Effector memory CD8-positive, alpha-beta T cell (primary cell): ENCODE results near the gene LILRB3.
"Not testable (repeated sequence)": the region's sequence is repeated elsewhere in the genome, so short reads cannot be mapped to it uniquely, and the experiment has no call there.

Experiments
- ATAC-seq: fragments of 150-1000 bp; cut with Tn5 transposase; replicated peaks from 2 replicates; pipeline ENCODE4 v1.10.0; 2021; ENCODE audit warnings: mild to moderate bottlenecking, moderate library complexity
- DNase-seq, 3 experiments: peaks; one replicate each; pipeline ENCODE4 v3.0.0; 2021
- H3K27ac Mint-ChIP-seq, 2 donors: one replicate each; pipeline ENCODE4 v1.8.0; 2022; ENCODE audit warnings: mild to moderate bottlenecking in 2 of 2, mixed read lengths in 2 of 2, moderate library complexity in 2 of 2
- H3K27me3 Mint-ChIP-seq, 2 donors: one replicate each; pipeline ENCODE4 v1.8.0; 2022; ENCODE audit warnings: mixed read lengths in 2 of 2
- H3K36me3 Mint-ChIP-seq: one replicate; pipeline ENCODE4 v1.8.0; 2022; ENCODE audit warnings: mild to moderate bottlenecking, moderate library complexity, mixed read lengths; ENCODE audit not compliant: insufficient read depth
- H3K4me1 Mint-ChIP-seq, 2 donors: one replicate each; pipeline ENCODE4 v1.8.0; 2022; ENCODE audit warnings: low read depth in 2 of 2, mixed read lengths in 2 of 2
- H3K4me3 Mint-ChIP-seq, 2 donors: one replicate each; pipeline ENCODE4 v1.8.0; 2022; ENCODE audit warnings: mild to moderate bottlenecking in 2 of 2, mixed read lengths in 2 of 2, moderate library complexity in 2 of 2
- H3K9me3 Mint-ChIP-seq, 2 donors: one replicate each; pipeline ENCODE4 v1.8.0; 2022; ENCODE audit warnings: mixed read lengths in 2 of 2

LILRB3 gene

DNA sequence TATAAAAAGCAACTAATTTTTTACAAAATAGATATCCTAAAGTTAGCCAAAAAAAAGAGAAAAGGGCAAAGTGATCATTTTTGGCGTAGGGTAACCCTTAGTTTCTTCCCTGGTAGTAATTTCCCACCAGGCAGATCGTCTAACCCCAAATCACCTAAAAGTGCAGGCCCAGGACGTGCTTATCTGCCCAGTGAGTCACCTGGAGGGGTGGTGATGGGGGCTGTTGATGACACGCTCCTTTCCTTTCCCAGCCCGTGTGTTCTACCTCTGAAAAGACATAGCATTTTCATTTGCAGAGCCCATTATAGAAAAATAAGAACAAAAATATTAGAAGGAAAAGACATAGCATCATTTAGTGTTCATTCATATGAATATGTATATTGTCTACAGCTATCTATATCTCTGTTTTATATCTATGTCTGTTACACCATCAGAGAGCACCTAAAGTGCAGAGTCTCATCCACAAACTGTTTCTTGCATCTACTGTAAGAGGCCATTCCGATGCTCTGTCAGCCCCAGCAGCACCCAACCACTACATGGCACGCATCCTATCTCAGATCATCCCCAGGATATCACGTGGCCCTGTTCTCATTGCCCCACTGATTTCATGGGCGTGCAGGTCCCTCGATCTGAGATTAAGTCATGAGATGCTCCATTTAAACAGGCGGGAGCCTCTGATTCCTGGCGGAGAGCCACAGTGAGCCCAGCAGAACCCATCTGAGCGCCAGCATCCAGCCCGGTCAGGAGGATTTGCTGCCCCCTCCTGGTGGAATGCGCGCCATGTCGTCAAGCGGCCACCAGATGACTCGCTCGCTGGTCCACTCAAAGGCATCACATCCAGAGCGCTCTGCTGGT lies 8.5 kb upstream of the LILRB3 start:
- H3K27me3 Mint-ChIP-seq: peaks cover 25 to 39% of the 10 kb centered on the region in 2 donors
- peak; percentile 99 for ATAC-seq
- no peaks in the 10 kb centered on the region for H3K9me3 Mint-ChIP-seq
- no peaks in the 10 kb centered on the region for H3K36me3 Mint-ChIP-seq
- no peak overlapping the region for H3K4me3 Mint-ChIP-seq
- peak; percentile 88 to 90 (median 90) for DNase-seq
- H3K4me1 Mint-ChIP-seq: peaks cover 3 to 4% of the 10 kb centered on the region in 2 donors
- H3K27ac Mint-ChIP-seq: no peak overlapping the region

DNA sequence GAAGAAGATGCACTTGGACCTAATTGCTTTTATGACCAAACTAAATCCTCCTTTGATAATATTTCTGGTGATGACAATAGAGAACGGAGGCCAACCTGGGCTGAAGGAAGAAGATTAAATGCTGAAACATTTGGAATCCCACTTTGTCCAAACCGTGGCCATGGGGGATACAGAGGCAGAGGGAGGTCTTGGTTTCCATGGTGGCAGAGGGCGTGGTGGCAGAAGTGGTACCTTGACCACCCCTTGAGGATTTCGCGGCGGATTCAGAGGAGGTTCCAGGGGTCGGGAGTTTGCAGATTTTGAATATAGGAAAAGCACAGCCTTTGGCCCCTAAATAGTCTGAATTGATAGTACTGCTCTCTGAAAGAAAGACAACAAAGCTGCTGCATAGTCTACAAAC lies 7.2 kb upstream of the LILRB3 start:
- peaks cover 25 to 39% of the 10 kb centered on the region in 2 donors for H3K27me3 Mint-ChIP-seq
- DNase-seq: no peak
- H3K9me3 Mint-ChIP-seq: no peaks in the 10 kb centered on the region

DNA sequence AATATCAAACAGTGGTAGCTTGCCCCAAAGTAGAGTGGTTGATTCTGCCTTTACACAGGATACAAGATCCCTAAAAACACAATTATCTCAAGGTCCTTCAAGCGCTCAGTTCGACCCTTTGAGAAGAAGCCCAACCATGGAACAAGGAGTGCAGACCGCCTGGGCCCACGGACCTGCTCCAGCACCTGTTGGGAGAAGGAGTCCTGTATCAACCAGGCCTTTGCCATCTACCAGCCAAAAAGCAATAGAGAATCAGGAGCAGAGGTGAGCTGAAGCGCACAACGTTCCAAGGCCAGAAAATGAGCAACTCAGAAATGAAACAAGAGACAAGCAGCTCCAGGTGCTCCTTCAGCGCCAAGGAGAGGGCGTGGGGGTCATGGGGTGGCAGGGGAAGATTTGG lies 6.3 kb upstream of the LILRB3 start:
- no peak overlapping the region for H3K27ac Mint-ChIP-seq
- H3K4me3 Mint-ChIP-seq: no peak overlapping the region
- DNase-seq (no peak), ATAC-seq (no peak)
- no peaks in the 10 kb centered on the region for H3K36me3 Mint-ChIP-seq
- H3K9me3 Mint-ChIP-seq: no peaks in the 10 kb centered on the region
- H3K27me3 Mint-ChIP-seq: peaks cover 25 to 39% of the 10 kb centered on the region in 2 donors
- peaks cover 3 to 4% of the 10 kb centered on the region in 2 donors for H3K4me1 Mint-ChIP-seq

More for the DNA sequence above, 7.2 kb upstream of the LILRB3 start:
- no peak for ATAC-seq
- no peak overlapping the region for H3K27ac Mint-ChIP-seq
- peaks cover 3 to 4% of the 10 kb centered on the region in 2 donors for H3K4me1 Mint-ChIP-seq
- no peak overlapping the region for H3K4me3 Mint-ChIP-seq
- H3K36me3 Mint-ChIP-seq: no peaks in the 10 kb centered on the region

DNA sequence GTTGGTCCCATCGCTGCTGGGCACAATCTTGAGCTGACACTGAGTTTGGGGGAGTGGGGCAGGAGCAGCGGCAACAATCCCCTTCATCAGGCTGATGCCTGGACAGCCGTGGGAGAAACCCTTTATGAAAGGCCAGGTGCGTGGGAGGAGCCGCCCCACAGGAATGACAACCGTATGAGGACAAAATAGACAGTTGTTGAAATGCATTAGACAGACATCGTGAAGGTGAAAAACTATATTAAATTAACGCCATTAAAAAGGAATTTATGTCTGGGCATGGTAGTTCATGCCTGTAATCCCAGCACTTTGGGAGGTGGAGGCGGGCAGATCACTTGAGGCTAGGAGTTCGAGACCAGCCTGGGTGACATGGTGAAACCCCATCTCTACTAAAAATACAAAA lies 1.8 kb upstream of the LILRB3 start:
- not testable (repeated sequence) for DNase-seq, H3K4me3 Mint-ChIP-seq

DNA sequence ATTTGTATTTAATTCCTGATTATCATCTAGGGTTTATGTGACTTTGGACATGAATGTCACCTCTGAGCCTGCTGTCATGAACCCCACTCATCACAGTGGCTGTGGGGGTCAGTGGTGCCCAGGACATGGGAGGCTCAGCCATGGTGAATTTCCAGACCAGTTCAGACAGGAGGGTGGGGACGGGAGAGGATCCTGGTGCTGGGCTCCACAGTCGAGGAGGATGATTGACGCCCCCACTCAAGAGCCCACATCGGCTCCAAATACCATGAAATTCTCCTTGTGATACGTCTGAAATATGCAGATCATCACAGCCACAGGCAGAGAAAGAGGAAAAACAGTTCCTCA lies 1.1 kb upstream of the LILRB3 start:
- peaks cover 0 to 12% of the 10 kb centered on the region in 2 donors for H3K4me1 Mint-ChIP-seq
- not testable (repeated sequence) for H3K4me3 Mint-ChIP-seq, H3K9me3 Mint-ChIP-seq, ATAC-seq, H3K36me3 Mint-ChIP-seq, DNase-seq
- H3K27ac Mint-ChIP-seq: peak overlapping the region in 1 of 2 donors; percentile 81
- peaks cover 12 to 19% of the 10 kb centered on the region in 2 donors for H3K27me3 Mint-ChIP-seq

More for the DNA sequence above, 1.8 kb upstream of the LILRB3 start:
- not testable (repeated sequence) for H3K9me3 Mint-ChIP-seq, H3K36me3 Mint-ChIP-seq, ATAC-seq, H3K27ac Mint-ChIP-seq
- H3K27me3 Mint-ChIP-seq: peaks cover 18 to 26% of the 10 kb centered on the region in 2 donors
- peaks cover 0 to 12% of the 10 kb centered on the region in 2 donors for H3K4me1 Mint-ChIP-seq

DNA sequence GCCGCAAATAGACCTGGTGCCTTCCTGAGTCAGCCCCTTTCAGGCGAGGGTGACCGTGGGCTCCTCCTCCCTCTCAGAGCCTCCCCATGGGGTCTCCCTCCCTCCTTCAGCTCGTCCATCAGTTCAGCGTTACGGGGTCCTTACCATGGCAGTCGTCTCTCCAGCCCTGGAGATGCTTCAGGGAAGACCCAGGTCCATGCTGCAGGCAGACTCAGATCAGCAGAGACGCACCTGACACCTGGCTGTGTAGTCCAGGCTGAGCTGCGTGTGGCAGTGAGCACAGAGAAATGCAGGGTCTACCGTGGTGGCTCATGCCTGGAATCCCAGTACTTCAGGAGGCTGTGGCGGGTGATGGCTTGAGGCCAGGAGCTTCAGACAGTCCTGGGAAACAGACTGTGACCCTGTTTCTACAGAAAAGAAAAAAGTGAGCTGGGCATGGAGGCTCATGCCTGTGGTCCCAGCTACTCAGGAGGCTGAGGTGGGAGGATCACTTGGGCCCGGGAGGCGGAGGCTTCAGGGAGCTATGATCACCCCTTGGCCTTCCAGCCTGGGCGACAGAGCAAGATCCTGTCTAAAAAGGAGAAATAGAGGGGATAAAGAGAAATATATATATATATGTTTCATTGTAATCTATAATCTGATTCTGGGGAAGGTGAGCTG lies 600 bp upstream of the LILRB3 start:
- H3K4me3 Mint-ChIP-seq: peak overlapping the region in 1 of 2 donors; percentile 70
- not testable (repeated sequence) for DNase-seq, ATAC-seq, H3K36me3 Mint-ChIP-seq, H3K9me3 Mint-ChIP-seq
- peaks cover 0 to 12% of the 10 kb centered on the region in 2 donors for H3K4me1 Mint-ChIP-seq
- H3K27me3 Mint-ChIP-seq: peaks cover 11 to 17% of the 10 kb centered on the region in 2 donors
- peak overlapping the region in 1 of 2 donors; percentile 81 for H3K27ac Mint-ChIP-seq

DNA sequence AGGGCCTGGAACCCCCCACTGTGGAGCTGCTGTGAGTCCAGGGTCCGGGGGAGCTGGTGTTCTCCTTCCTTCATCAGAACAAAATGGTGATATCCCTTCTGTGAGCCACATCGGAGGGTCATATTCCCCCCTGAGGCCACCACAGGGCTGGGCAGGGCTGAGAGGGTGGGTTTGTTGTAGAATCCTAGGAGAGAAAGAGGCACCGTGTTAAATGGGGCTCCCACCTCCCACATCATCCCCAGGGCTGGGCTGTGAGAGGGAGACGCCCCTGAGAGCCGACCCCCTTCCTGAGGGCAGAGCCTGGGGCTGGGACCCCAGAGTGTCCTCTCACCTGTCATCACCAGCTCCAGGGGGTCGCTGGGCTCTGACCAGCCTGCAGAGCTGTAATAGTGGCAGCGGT lies 860 bp downstream of the LILRB3 start:
- not testable (repeated sequence) for H3K36me3 Mint-ChIP-seq, ATAC-seq, H3K9me3 Mint-ChIP-seq, DNase-seq, H3K4me3 Mint-ChIP-seq
- Mint-ChIP-seq H3K27me3 (peaks cover 11 to 17% of the 10 kb centered on the region in 2 donors), H3K27ac (peak overlapping the region in 1 of 2 donors; percentile 81), H3K4me1 (peaks cover 0 to 12% of the 10 kb centered on the region in 2 donors)

DNA sequence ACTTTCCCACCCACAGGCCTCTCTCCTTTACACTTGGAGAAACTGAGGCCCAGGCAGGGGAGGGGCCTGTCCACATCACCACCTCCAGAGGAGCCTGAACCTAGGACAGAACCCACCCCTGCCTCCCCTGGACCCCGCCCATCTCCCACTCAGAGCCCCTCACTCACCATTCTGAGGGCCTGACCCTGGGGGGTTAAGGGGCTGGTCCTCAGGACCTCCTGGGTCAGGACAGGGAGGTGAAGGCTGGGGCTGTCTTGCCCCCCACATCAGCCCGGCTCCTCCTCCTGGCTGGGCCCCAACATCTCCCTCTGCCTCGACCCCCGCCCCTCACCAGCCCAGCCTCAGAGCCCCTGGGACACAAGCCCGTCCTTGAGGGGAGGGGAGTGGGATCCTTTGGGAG lies 3.1 kb downstream of the LILRB3 start:
- H3K4me3 Mint-ChIP-seq, H3K27ac Mint-ChIP-seq, ATAC-seq, H3K9me3 Mint-ChIP-seq, DNase-seq: not testable (repeated sequence)
- H3K27me3 Mint-ChIP-seq: peaks cover 11 to 17% of the 10 kb centered on the region in 2 donors
- H3K36me3 Mint-ChIP-seq: peaks cover 14% of the 10 kb centered on the region
- peaks cover 0 to 12% of the 10 kb centered on the region in 2 donors for H3K4me1 Mint-ChIP-seq

DNA sequence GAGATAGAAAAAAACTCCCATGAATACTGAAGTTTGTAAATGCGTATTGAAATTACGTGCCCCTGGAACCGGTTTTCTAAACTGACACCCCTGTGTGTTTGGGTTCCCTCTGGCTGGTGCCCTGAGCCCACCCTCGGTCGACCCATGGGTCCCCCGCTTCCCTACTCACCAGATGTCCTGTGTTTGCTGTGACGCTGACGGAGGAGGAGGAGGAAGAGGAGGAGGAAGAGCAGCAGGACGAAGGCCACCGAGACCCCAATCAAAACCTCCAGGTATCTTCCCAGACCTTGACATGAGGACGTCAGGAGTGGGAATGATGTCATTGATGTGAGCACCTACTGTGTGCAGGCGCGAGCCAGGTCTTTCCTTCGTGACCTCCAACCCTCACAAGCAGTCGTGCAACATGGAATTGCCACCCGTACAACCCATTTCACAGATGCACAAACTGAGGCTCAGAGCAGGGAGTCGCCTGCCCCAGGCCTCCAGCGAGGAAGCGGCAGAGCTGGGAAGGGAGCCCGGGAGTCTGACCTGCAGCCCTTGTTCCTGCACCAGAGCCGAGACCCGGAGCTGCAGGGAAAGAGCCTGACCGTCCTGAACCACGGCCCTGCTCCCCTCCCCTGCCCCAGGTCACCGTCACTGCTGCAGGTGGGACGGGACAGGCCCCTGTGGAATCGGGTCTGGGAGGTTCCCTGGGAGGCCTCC lies 3.7 kb downstream of the LILRB3 start:
- DNase-seq (no peak), ATAC-seq (no peak)
- Mint-ChIP-seq H3K27me3 (peaks cover 11 to 17% of the 10 kb centered on the region in 2 donors), H3K27ac (no peak overlapping the region), H3K4me1 (peaks cover 0 to 12% of the 10 kb centered on the region in 2 donors), H3K9me3 (no peaks in the 10 kb centered on the region), H3K4me3 (peak overlapping the region in 1 of 2 donors; percentile 19), H3K36me3 (peaks cover 14% of the 10 kb centered on the region)

DNA sequence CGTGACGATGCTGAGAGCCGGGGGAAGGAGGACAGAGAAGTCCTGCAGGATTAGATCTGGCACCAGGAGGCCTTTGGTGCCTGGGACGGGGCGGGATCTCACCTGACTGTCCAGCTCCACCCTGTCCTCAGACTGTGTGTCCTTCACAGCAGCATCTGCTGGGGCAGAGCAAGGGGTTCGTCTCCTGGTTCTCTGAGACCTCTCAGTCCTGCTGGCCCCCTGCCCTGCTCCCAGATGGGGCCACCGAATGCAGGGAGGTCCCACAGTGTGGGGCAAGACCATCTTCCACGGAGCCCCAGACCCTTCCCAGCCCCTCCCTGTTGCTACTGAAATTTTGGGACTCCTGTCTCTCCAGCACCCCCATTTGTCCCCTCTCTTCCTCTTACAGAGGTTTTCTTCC lies 4.5 kb downstream of the LILRB3 start:
- DNase-seq (no peak), ATAC-seq (no peak)
- H3K4me1 Mint-ChIP-seq: peaks cover 0 to 9% of the 10 kb centered on the region in 2 donors
- H3K9me3 Mint-ChIP-seq: no peaks in the 10 kb centered on the region
- H3K4me3 Mint-ChIP-seq: no peak overlapping the region
- H3K36me3 Mint-ChIP-seq: peaks cover 14% of the 10 kb centered on the region
- peak overlapping the region in 1 of 2 donors; percentile 26 for H3K27ac Mint-ChIP-seq
- peaks cover 8 to 9% of the 10 kb centered on the region in 2 donors for H3K27me3 Mint-ChIP-seq

DNA sequence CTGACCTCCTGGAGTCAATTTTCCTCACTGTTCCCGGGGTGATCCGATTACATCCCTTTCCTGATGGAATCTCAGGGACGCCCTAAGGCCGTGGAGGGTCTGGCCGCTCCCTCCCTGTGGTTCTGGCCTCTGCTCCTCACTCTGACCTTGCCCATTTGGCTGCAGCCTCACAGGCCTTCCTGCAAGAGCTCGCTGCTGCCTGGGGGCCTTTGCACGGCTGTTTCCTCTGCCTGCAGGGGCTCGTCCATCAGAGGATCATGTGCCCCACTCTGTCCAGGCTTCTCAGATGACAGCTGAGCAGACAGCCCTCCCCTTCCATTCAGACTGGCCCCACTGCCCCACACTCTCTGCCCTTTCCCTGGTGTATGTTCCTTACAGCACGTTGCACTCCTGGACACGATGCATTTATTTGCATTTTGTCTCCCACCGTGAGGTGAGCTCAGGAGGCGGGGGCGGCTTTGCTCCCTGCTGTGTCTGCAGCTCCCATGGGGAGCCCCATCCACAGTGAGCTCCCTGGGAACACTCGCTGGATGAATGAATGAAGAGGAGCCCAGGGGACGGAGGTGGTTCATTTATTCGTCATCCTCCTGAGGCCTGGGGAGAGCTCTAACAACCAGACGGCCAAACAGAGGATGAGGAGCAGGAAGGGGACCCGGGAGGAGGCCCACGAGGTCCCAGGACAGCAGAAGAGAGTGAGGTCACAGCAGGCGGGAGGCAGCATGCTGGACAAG lies 5.1 kb downstream of the LILRB3 start:
- ATAC-seq, H3K9me3 Mint-ChIP-seq, H3K4me1 Mint-ChIP-seq, DNase-seq, H3K27me3 Mint-ChIP-seq, H3K4me3 Mint-ChIP-seq: not testable (repeated sequence)
- Mint-ChIP-seq H3K27ac (peak overlapping the region; percentile 26 to 44), H3K36me3 (peaks cover 12% of the 10 kb centered on the region)

DNA sequence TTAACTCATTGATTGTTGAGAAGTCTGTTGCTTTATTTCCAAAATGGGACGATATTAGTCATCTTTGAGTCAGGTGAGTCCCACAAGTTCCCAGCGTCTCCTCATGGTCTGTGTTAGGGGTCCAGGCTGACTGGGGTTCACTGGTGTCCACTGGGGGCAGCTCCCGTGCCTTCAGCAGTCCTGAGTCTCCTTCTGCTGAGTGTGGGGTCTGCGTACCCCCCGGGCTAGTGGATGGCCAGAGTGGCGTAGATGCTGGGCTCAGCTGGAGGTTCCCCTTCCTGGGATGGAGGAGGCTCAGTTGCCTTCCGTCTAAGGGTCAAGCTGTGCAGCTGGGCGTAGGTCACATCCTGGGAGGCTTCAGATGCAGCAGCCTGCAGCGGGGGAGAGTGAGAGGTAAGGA lies 5.9 kb downstream of the LILRB3 start:
- H3K4me1 Mint-ChIP-seq: peaks cover 0 to 2% of the 10 kb centered on the region in 2 donors
- no peak for DNase-seq
- H3K9me3 Mint-ChIP-seq: no peaks in the 10 kb centered on the region
- peaks cover 17% of the 10 kb centered on the region for H3K36me3 Mint-ChIP-seq
- H3K4me3 Mint-ChIP-seq: no peak overlapping the region
- peak overlapping the region in 1 of 2 donors; percentile 44 for H3K27ac Mint-ChIP-seq
- peaks cover 0 to 5% of the 10 kb centered on the region in 2 donors for H3K27me3 Mint-ChIP-seq
- ATAC-seq: no peak

DNA sequence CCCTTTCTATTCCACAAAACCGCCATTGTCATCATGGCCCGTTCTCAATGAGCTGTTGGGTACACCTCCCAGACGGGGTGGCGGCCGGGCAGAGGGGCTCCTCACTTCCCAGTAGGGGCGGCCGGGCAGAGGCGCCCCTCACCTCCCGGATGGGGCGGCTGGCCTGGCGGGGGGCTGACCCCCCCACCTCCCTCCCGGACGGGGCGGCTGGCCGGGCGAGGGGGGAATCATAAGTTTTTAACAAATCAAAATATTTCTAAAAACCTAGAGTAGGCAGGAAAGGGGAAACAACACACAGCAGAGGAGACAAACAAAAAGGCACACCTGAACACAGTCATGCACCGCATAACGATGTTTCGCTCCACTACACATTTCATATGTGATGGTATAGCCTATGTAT lies 8.1 kb downstream of the LILRB3 start:
- not testable (repeated sequence) for H3K4me3 Mint-ChIP-seq, H3K9me3 Mint-ChIP-seq, H3K27ac Mint-ChIP-seq, ATAC-seq, DNase-seq, H3K27me3 Mint-ChIP-seq
- Mint-ChIP-seq H3K36me3 (peaks cover 35% of the 10 kb centered on the region), H3K4me1 (peaks cover 15% of the 10 kb centered on the region in 2 donors)
